Measurements from ENCODE around the gene NRN1. TPM values are rescaled to one million over a fixed set of nuclear protein-coding genes. Genes with fewer than 3 reads are reported as not detected.

The NRN1 gene
- total RNA-seq, 2 donors from 2014 or later, result 0.95 to 2.0 TPM

- ATAC-seq (no peak), DNase-seq (ENCODE audit: low spot score) (no peak)
- Mint-ChIP-seq H3K27ac (no peak overlapping the region), H3K4me1 (ENCODE audit: low read depth in 2 of 2) (peaks cover 61 to 65% of the 10 kb centered on the region in 2 donors), H3K4me3 (peak overlapping the region; percentile 91), H3K9me3 (no peaks in the 10 kb centered on the region), H3K36me3 (peaks cover 26% of the 10 kb centered on the region), H3K27me3 (peaks cover 63 to 84% of the 10 kb centered on the region in 2 donors)
These were observed 8.5 kb downstream of the NRN1 start for GRCh38 chr6:5998236-5998635.

- Mint-ChIP-seq H3K36me3 (peaks cover 27% of the 10 kb centered on the region), H3K9me3 (no peaks in the 10 kb centered on the region), H3K27me3 (peaks cover 61 to 86% of the 10 kb centered on the region in 2 donors), H3K4me1 (ENCODE audit: low read depth in 2 of 2) (peaks cover 55 to 60% of the 10 kb centered on the region in 2 donors), H3K27ac (no peak overlapping the region), H3K4me3 (peak overlapping the region; percentile 91)
- no peak for DNase-seq (ENCODE audit: low spot score)
- ATAC-seq, result peak in 1 of 2 donors; percentile 31
These were observed 9.2 kb downstream of the NRN1 start for GRCh38 chr6:5997420-5997987.

GRCh38 chr6:5996714-5997419 lies 9.9 kb downstream of the NRN1 start:
- peaks cover 55 to 60% of the 10 kb centered on the region in 2 donors for H3K4me1 Mint-ChIP-seq (ENCODE audit: low read depth in 2 of 2)
- ATAC-seq, result no peak
- no peaks in the 10 kb centered on the region for H3K9me3 Mint-ChIP-seq
- H3K4me3 Mint-ChIP-seq, result peak overlapping the region; percentile 91
- H3K27ac Mint-ChIP-seq, result no peak overlapping the region
- H3K27me3 Mint-ChIP-seq, result peaks cover 63 to 90% of the 10 kb centered on the region in 2 donors
- peaks cover 27% of the 10 kb centered on the region for H3K36me3 Mint-ChIP-seq
- no peak for DNase-seq (ENCODE audit: low spot score)

- Mint-ChIP-seq H3K27ac (no peak overlapping the region), H3K36me3 (peaks cover 27% of the 10 kb centered on the region), H3K4me1 (ENCODE audit: low read depth in 2 of 2) (peaks cover 51 to 60% of the 10 kb centered on the region in 2 donors), H3K27me3 (peaks cover 59 to 86% of the 10 kb centered on the region in 2 donors), H3K4me3 (peak overlapping the region; percentile 91), H3K9me3 (no peaks in the 10 kb centered on the region)
- peak; percentile 31 to 57 for ATAC-seq
- no peak for DNase-seq (ENCODE audit: low spot score)
These were observed 10.6 kb downstream of the NRN1 start for GRCh38 chr6:5995949-5996713.

- no peak for DNase-seq (ENCODE audit: low spot score)
- Mint-ChIP-seq H3K4me3 (peak overlapping the region; percentile 91), H3K9me3 (no peaks in the 10 kb centered on the region), H3K4me1 (ENCODE audit: low read depth in 2 of 2) (peaks cover 51 to 60% of the 10 kb centered on the region in 2 donors), H3K27ac (no peak overlapping the region), H3K36me3 (peaks cover 27% of the 10 kb centered on the region), H3K27me3 (peaks cover 61 to 84% of the 10 kb centered on the region in 2 donors)
- no peak for ATAC-seq
These were observed 11.1 kb downstream of the NRN1 start for GRCh38 chr6:5995658-5995948.

- no peak overlapping the region for H3K27ac Mint-ChIP-seq
- no peaks in the 10 kb centered on the region for H3K9me3 Mint-ChIP-seq
- peak overlapping the region; percentile 91 for H3K4me3 Mint-ChIP-seq
- peaks cover 47 to 56% of the 10 kb centered on the region in 2 donors for H3K4me1 Mint-ChIP-seq (ENCODE audit: low read depth in 2 of 2)
- no peak for DNase-seq (ENCODE audit: low spot score)
- peaks cover 57 to 81% of the 10 kb centered on the region in 2 donors for H3K27me3 Mint-ChIP-seq
- ATAC-seq, result no peak
- H3K36me3 Mint-ChIP-seq, result peaks cover 22% of the 10 kb centered on the region
These were observed 11.6 kb downstream of the NRN1 start for GRCh38 chr6:5994999-5995657.

- H3K27me3 Mint-ChIP-seq, result peaks cover 57 to 81% of the 10 kb centered on the region in 2 donors
- peak overlapping the region; percentile 91 for H3K4me3 Mint-ChIP-seq
- ATAC-seq, result peak in 1 of 2 donors; percentile 15
- H3K4me1 Mint-ChIP-seq (ENCODE audit: low read depth in 2 of 2), result peaks cover 40 to 49% of the 10 kb centered on the region in 2 donors
- no peak overlapping the region for H3K27ac Mint-ChIP-seq
- no peak for DNase-seq (ENCODE audit: low spot score)
- peaks cover 18% of the 10 kb centered on the region for H3K36me3 Mint-ChIP-seq
- H3K9me3 Mint-ChIP-seq, result no peaks in the 10 kb centered on the region
These were observed 12.3 kb downstream of the NRN1 start for GRCh38 chr6:5994234-5994998.

- H3K4me3 Mint-ChIP-seq, result no peak overlapping the region
- peaks cover 54 to 79% of the 10 kb centered on the region in 2 donors for H3K27me3 Mint-ChIP-seq
- no peak overlapping the region for H3K27ac Mint-ChIP-seq
- H3K36me3 Mint-ChIP-seq, result peaks cover 18% of the 10 kb centered on the region
- H3K4me1 Mint-ChIP-seq (ENCODE audit: low read depth in 2 of 2), result peaks cover 31 to 35% of the 10 kb centered on the region in 2 donors
- H3K9me3 Mint-ChIP-seq, result no peaks in the 10 kb centered on the region
- ATAC-seq, result no peak
- DNase-seq (ENCODE audit: low spot score), result no peak
These were observed 14.0 kb downstream of the NRN1 start for GRCh38 chr6:5992551-5993225.

GRCh38 chr6:5990786-5991185 lies 15.9 kb downstream of the NRN1 start:
- DNase-seq (ENCODE audit: low spot score), result no peak

GRCh38 chr6:5989141-5989723 lies 17.5 kb downstream of the NRN1 start:
- Mint-ChIP-seq H3K36me3 (peaks cover 8% of the 10 kb centered on the region), H3K27me3 (peaks cover 43 to 54% of the 10 kb centered on the region in 2 donors), H3K4me3 (no peak overlapping the region), H3K27ac (no peak overlapping the region), H3K4me1 (ENCODE audit: low read depth in 2 of 2) (peaks cover 4 to 13% of the 10 kb centered on the region in 2 donors), H3K9me3 (no peaks in the 10 kb centered on the region)
- DNase-seq (ENCODE audit: low spot score) (no peak), ATAC-seq (no peak)

More at GRCh38 chr6:5990786-5991185, 15.9 kb downstream of the NRN1 start:
- Mint-ChIP-seq H3K27me3 (peaks cover 49 to 61% of the 10 kb centered on the region in 2 donors), H3K9me3 (no peaks in the 10 kb centered on the region), H3K36me3 (peaks cover 16% of the 10 kb centered on the region), H3K27ac (no peak overlapping the region), H3K4me3 (no peak overlapping the region), H3K4me1 (ENCODE audit: low read depth in 2 of 2) (peaks cover 17 to 25% of the 10 kb centered on the region in 2 donors)
- no peak for ATAC-seq

GRCh38 chr6:5986861-5987260 lies 19.9 kb downstream of the NRN1 start:
- Mint-ChIP-seq H3K9me3 (no peaks in the 10 kb centered on the region), H3K4me1 (ENCODE audit: low read depth in 2 of 2) (peaks cover 0 to 7% of the 10 kb centered on the region in 2 donors), H3K27me3 (peaks cover 32 to 39% of the 10 kb centered on the region in 2 donors), H3K36me3 (no peaks in the 10 kb centered on the region), H3K4me3 (no peak overlapping the region), H3K27ac (no peak overlapping the region)
- no peak for DNase-seq (ENCODE audit: low spot score)
- peak in 1 of 2 donors; percentile 83 for ATAC-seq
